Suprapubic skin (tissue), 3 donors: ENCODE measurements around the gene HEY2.

Experiments used
- CTCF ChIP-seq, 2 donors: fragments of 200-600 bp in 1 of 2; fragments of 450-650 bp in 1 of 2; sonication (generic) in 1 of 2; IDR thresholded peaks; one replicate each; pipeline ENCODE4 v1.5.1; 2016 to 2019; ENCODE audit warnings: antibody characterized with exemption in 2 of 2, mild to moderate bottlenecking in 1 of 2, moderate library complexity in 1 of 2
- POLR2A ChIP-seq, 2 donors: fragments of 450-650 bp; IDR thresholded peaks; one replicate each; pipeline ENCODE4 v1.6.1; 2017; ENCODE audit warnings: antibody characterized with exemption in 2 of 2, mild to moderate bottlenecking in 2 of 2, moderate library complexity in 2 of 2

DNA sequence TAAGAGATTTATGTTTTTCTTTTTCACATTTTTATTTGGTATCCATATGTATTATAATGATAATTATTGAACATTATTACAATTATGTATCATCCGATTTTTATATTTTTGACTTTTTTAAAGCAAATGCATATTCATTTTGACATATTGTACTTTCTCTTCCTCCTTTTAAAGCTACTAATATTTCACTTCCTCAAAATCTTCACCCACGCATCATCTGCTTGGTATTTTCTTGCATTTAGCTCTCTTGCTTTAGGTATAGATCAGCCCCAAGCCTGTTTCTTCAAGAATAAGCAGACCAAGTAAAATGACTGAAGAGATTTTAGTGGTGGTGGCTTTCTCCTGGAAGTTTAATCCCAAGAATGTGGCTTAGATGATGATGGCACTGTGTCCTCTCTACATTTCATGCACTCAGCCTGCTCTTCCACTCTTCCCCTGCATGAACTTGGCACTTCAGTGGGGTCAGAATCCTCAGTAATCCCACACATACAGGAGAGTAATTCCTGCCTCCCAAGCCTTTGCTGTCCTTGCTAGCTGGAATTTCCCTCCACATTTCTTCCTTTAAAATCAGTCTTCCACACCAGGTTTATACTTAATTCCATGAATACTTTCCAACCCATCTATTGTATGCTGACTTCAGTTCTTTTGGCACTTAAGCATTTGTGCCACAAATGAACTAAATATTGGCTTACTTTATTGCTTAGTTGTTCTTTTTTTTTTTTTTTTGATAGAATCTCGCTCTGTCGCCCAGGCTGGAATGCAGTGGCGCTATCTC is 49.5 kb downstream of the HEY2 start:
- TF ChIP-seq POLR2A (IDR thresholded peaks at IDR 0.05), result no peak
- no peak for TF ChIP-seq CTCF (IDR thresholded peaks at IDR 0.05)
